SU-DHL-6 (cell line): ENCODE results near the gene KIAA1191.

Source experiments
- CTCF ChIP-seq: fragments of 200-600 bp; sonication (generic); IDR thresholded peaks from one replicate; pipeline ENCODE4 v1.5.1; 2017; ENCODE audit warnings: antibody characterized with exemption, mild to moderate bottlenecking, low read length, moderate library complexity; ENCODE audit not compliant: insufficient read depth, poor library complexity, severe bottlenecking
- EZH2phosphoT487 ChIP-seq: fragments of 200-600 bp; sonication (generic), shearing (Covaris generic); conservative IDR thresholded peaks from 2 replicates; pipeline ENCODE4 v1.6.1; 2018; ENCODE audit warnings: mild to moderate bottlenecking, antibody characterized with exemption, low read length, moderate library complexity, mixed read lengths

- TF ChIP-seq CTCF (no peak), EZH2phosphoT487 (no peak)
Measured at GRCh38 chr5:176365351-176366231, 4.0 kb upstream of the KIAA1191 start, which contains the start of gene ARL10.
